ENCODE results near the gene CHADL. TPM values are rescaled to one million over a fixed set of nuclear protein-coding genes. Genes with fewer than 3 reads are reported as not detected.

The CHADL gene
- total RNA-seq, 1 experiment from 2014 or later, result 1.2 TPM

- intact Hi-C loops (cut with micrococcal nuclease), result no loop called here
- peak overlapping the region; percentile 96 for H3K4me3 ChIP-seq (ENCODE audit: low read length)
- peak overlapping the region; percentile 100 for H3K4me2 ChIP-seq (ENCODE audit: low read length)
- H4K20me1 ChIP-seq (ENCODE audit: low read length), result peaks cover 23% of the 10 kb centered on the region
- no peak for ATAC-seq
- H3F3A ChIP-seq (ENCODE audit: low read length, unreplicated experiment), result no peaks in the 10 kb centered on the region
- H3K9ac ChIP-seq (ENCODE audit: low read length), result peak overlapping the region; percentile 97
- TF ChIP-seq CTCF (conservative IDR thresholded peaks at IDR 0.05; ENCODE audit: low read depth, low read length), result no peak
- no peak for TF ChIP-seq EZH2phosphoT487 (IDR thresholded peaks at IDR 0.05; ENCODE audit: borderline replicate concordance, low read length)
- TF ChIP-seq EZH2 (IDR thresholded peaks at IDR 0.05; ENCODE audit: low read length, unreplicated experiment), result no peak
- peaks cover 27% of the 10 kb centered on the region for H3K36me3 ChIP-seq (ENCODE audit: low read depth, low read length)
- BruUV-seq (replicated peaks), result no TSS peak
- no peaks in the 10 kb centered on the region for H3K27me3 ChIP-seq (ENCODE audit: low read length)
- H3K79me2 ChIP-seq (ENCODE audit: low read length), result peaks cover 62% of the 10 kb centered on the region
- CTCF ChIA-PET, result no interaction called here
- H3K9me2 ChIP-seq (replicated peaks; ENCODE audit: low read length), result no peaks in the 10 kb centered on the region
- H3K4me1 ChIP-seq (ENCODE audit: insufficient read depth, low read length), result peaks cover 32% of the 10 kb centered on the region
- no peaks in the 10 kb centered on the region for H3K9me3 ChIP-seq (ENCODE audit: low read length)
- no peak overlapping the region for H2AFZ ChIP-seq (ENCODE audit: low read length)
- no peak for DNase-seq
- peak overlapping the region; percentile 90 for H3K27ac ChIP-seq (ENCODE audit: low read length)
- POLR2A ChIA-PET (ENCODE audit: unreplicated experiment), result no interaction called here
Observed at GRCh38 chr22:41284465-41284864, 43.7 kb upstream of the CHADL start.

- peaks cover 38% of the 10 kb centered on the region for H3K36me3 ChIP-seq (ENCODE audit: low read depth, low read length)
- no peak overlapping the region for H3K9ac ChIP-seq (ENCODE audit: low read length)
- no peak overlapping the region for H3K4me3 ChIP-seq (ENCODE audit: low read length)
- H3K27me3 ChIP-seq (ENCODE audit: low read length), result no peaks in the 10 kb centered on the region
- H2AFZ ChIP-seq (ENCODE audit: low read length), result no peak overlapping the region
- H3K27ac ChIP-seq (ENCODE audit: low read length), result no peak overlapping the region
- CTCF ChIA-PET, result interaction anchor here (0.6 kb wide), 1 partner anchor 84 kb away, joined by 5 read pairs; no protein-coding TSS in a partner anchor
- POLR2A ChIA-PET (ENCODE audit: unreplicated experiment), result no interaction called here
- ATAC-seq, result no peak
- no TSS peak for BruUV-seq (replicated peaks)
- H3K9me2 ChIP-seq (replicated peaks; ENCODE audit: low read length), result no peaks in the 10 kb centered on the region
- intact Hi-C loops (cut with micrococcal nuclease), result no loop called here
- peaks cover 23% of the 10 kb centered on the region for H4K20me1 ChIP-seq (ENCODE audit: low read length)
- no peaks in the 10 kb centered on the region for H3K9me3 ChIP-seq (ENCODE audit: low read length)
- H3K4me2 ChIP-seq (ENCODE audit: low read length), result no peak overlapping the region
- TF ChIP-seq EZH2 (IDR thresholded peaks at IDR 0.05; ENCODE audit: low read length, unreplicated experiment) (no peak), EZH2phosphoT487 (IDR thresholded peaks at IDR 0.05; ENCODE audit: borderline replicate concordance, low read length) (no peak), CTCF (conservative IDR thresholded peaks at IDR 0.05; ENCODE audit: low read depth, low read length) (no peak)
- H3K4me1 ChIP-seq (ENCODE audit: insufficient read depth, low read length), result peaks cover 9% of the 10 kb centered on the region
- peaks cover 65% of the 10 kb centered on the region for H3K79me2 ChIP-seq (ENCODE audit: low read length)
- no peaks in the 10 kb centered on the region for H3F3A ChIP-seq (ENCODE audit: low read length, unreplicated experiment)
- DNase-seq, result no peak
Observed at GRCh38 chr22:41280854-41281253, 40.1 kb upstream of the CHADL start.

DNA sequence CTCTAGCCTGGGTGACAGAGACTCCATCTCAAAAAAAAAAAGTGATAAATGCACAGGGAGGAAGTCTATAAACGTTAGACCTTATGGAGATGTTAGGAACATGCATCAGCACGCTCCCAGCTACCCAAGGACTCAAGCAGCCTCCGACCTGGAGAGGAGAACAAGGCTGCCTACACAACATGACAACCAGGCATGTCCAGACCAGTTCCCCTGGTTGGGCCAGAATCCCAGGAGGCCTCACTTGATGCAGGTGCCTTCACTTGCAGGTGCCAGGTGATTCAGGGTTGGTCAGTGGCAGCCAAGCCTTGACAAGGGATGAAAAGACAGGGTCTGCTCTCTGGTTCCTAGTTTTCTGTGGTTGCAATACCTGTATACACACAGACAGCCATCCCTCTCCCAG, 39.3 kb upstream of the CHADL start:
- peaks cover 38% of the 10 kb centered on the region for H3K36me3 ChIP-seq (ENCODE audit: low read depth, low read length)
- no peak overlapping the region for H3K9ac ChIP-seq (ENCODE audit: low read length)
- peaks cover 58% of the 10 kb centered on the region for H3K79me2 ChIP-seq (ENCODE audit: low read length)
- CTCF ChIA-PET, result interaction anchor here (0.6 kb wide), 1 partner anchor 85 kb away, joined by 5 read pairs; no protein-coding TSS in a partner anchor
- no peaks in the 10 kb centered on the region for H3K9me2 ChIP-seq (replicated peaks; ENCODE audit: low read length)
- no peak for TF ChIP-seq CTCF (conservative IDR thresholded peaks at IDR 0.05; ENCODE audit: low read depth, low read length)
- TF ChIP-seq EZH2phosphoT487 (IDR thresholded peaks at IDR 0.05; ENCODE audit: borderline replicate concordance, low read length), result no peak
- TF ChIP-seq EZH2 (IDR thresholded peaks at IDR 0.05; ENCODE audit: low read length, unreplicated experiment), result no peak
- BruUV-seq (replicated peaks), result no TSS peak
- ATAC-seq (no peak), DNase-seq (no peak)
- no peak overlapping the region for H3K4me2 ChIP-seq (ENCODE audit: low read length)
- peaks cover 8% of the 10 kb centered on the region for H3K4me1 ChIP-seq (ENCODE audit: insufficient read depth, low read length)
- H3K9me3 ChIP-seq (ENCODE audit: low read length), result no peaks in the 10 kb centered on the region
- H3K4me3 ChIP-seq (ENCODE audit: low read length), result no peak overlapping the region
- no peaks in the 10 kb centered on the region for H3F3A ChIP-seq (ENCODE audit: low read length, unreplicated experiment)
- intact Hi-C loops (cut with micrococcal nuclease), result no loop called here
- POLR2A ChIA-PET (ENCODE audit: unreplicated experiment), result no interaction called here
- no peak overlapping the region for H2AFZ ChIP-seq (ENCODE audit: low read length)
- H3K27ac ChIP-seq (ENCODE audit: low read length), result no peak overlapping the region
- H4K20me1 ChIP-seq (ENCODE audit: low read length), result peaks cover 22% of the 10 kb centered on the region
- H3K27me3 ChIP-seq (ENCODE audit: low read length), result no peaks in the 10 kb centered on the region

Measured in PC-3 (cell line).